ENCODE measurements around the gene AP4S1.
"Not testable (repeated sequence)": the region's sequence is repeated elsewhere in the genome, so short reads cannot be mapped to it uniquely, and the experiment has no call there.

Gene AP4S1

DNA sequence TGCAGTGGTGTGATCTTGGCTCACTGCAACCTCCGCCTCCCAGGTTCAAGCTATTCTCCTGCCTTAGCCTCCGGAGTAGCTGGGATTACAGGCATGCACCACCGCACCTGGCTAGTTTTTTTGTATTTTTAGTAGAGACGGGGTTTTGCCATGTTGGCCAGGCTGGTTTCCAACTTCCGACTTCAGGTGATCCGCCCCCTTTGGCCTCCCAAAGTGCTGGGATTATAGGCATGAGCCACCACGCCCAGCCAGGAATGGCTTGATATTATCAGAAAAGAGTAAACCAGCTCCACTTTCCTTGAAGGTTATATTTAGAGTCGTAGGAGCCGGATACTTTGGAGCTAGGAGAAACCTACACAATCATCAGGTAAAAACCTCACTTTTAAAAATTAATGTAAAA lies 61.0 kb downstream of the AP4S1 start:
- DNase-seq (ENCODE audit: low read depth in 2 of 2): not testable (repeated sequence)

DNA sequence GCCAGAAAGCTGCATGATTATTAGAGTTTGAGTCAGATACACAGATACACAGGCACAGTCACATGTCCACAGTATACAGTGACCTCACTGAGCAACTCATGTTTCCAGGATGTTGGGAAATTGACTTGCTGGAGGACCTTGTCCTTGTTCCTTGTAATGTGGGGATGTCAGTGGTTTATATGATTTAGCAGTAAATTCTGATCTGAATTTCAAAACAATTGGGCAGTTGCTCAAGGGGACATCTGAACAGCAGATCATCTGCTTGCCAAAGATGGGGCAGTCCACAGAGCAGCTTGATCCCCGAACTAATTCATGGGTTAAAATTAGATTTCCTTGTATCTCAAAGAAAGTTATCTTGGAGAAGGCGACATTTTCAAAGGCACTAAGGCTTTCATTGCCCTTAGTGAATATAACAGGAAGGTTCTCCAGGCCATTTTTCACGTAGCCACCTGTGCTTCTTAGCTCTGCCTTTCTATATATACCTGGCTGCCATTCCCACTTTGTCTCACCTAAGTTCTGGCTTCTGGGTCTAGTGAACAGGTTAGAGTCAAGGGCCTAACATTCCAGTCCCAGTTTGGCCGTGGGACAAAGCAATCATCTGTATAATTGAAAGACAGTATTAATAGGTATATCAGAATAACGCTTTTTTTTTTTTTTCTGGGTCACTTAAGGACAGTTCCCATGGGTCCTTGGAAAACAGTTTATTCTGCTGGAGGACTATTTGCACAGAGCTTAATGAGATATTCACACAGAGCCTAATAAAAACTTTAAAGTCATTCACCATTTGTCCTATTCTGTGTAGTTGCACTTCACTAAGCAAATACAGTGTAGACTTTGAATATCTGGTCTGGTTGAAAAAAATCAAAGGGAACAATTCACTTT lies 65.7 kb downstream of the AP4S1 start:
- no peak for DNase-seq (ENCODE audit: low read depth in 2 of 2)

DNA sequence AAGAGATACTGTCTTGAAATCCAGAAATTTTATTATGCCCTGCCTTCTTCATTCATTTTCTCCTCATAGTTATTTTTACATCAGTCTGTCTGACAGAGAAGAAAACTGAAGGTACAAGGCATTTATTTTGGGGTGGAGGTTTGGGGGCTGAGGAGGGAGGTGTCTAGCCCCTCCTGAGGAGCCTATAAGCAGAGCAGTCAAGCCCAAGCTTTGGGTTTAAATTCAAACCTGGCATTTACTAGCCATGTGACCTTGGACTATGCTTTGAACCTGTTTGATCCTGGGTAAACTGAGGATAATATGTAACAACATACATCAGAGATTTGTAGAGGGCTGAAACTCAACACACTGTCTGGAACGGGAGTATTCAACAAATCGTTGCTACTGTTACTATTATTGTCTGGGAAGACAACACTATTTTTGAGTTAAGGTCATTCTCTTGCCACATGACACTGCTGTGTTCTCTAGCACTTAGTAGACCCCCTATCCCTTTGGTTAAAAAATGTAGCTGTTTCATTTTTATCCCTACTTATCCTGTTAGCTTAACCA lies 66.8 kb downstream of the AP4S1 start:
- no peak for DNase-seq (ENCODE audit: low read depth in 2 of 2)

DNA sequence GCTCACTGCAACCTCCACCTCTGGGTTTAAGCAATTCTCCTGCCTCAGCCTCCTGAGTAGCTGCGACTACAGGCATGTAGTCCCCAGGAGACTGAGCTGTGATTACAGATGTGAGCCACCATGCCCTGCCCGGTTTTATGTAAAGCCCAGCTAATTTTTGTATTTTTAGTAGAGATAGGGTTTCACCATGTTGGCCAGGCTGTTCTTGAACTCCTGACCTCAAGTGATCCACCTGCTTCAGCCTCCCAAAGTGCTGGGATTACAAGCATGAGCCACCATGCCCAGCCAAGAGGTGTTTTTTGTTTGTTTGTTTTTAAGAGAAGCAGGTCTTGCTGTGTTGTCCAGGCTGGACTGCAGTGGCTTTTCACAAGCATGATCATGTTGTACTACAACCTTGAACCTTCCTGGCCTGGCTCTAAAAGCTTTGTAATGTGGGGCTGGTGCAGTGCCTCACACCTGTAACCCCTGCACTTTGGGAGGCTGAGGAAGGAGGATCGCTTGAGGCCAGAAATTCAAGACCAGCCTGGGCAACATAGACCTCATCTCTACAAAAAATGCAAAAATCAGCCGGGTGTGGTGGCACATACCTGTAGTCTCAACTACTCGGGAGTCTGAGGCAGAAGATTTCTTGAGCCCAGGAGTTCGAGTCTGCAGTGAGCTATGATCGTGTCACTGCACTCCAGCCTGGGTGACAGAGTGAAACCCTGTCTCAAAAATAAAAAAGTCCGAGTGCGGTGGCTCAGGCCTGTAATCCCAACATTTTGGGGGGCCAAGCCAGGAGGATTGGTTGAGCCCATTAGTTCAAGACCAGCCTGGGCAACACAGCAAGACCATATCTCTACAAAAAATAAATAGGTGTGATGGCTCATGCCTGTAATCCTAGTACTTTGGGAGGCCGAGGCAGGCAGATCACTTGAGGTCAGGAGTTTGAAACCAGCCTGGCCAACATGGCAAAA lies 68.7 kb downstream of the AP4S1 start:
- DNase-seq (ENCODE audit: low read depth in 2 of 2): not testable (repeated sequence)

DNA sequence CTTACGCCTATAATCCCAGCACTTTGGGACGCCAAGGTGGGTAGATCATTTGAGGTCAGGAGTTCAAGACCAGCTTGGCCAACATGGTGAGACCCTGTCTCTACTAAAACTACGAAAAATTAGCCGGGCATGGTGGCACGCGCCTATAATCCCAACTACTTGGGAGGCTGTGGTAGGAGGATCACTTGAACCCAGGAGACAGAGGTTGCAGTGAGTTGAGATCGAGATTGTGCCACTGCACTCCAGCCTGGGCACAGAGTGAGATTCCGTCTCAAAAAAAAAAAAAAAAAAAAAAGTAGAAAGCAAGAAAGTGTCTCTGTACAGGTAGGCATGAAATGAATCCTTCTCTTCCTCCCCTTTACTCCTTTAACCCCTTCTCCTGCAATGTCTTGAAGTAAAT lies 70.4 kb downstream of the AP4S1 start:
- DNase-seq (ENCODE audit: low read depth in 2 of 2): not testable (repeated sequence)

DNA sequence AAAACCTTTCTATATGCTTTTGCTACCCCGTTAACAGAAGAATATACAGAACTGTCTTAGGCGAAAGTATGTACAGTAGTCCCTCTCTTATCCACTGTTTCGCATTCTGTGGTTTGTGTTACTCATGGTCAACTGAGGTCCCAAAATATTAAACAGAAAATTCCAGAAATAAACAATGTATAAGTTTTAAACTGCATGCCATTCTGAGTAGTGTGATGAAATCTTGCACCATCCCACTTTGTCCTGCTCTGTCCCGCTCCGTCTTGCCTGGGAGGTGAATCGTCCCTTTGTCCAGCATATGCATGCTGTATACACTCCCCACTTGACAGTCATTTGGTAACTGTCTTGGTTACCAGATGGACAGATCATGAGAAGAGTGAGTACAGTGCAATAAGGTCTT lies 70.8 kb downstream of the AP4S1 start:
- no peak for DNase-seq (ENCODE audit: low read depth in 2 of 2)

DNA sequence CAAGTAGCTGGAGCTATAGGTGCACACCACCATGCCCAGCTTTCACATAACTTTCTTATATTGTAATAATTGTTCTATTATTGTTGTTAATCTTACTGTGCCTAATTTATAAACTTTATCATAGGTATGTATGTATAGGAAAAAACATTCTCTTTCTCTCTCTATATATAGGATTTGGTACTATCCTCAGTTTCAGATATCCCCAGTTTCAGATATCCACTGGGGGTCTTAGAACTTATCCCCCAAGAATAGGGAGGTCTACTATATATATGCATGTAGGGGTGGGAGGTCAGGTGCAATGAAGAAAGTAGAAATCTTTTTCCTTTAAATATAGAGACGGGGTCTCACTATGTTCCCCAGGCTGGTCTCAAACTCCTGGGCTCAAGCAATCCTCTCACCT lies 71.6 kb downstream of the AP4S1 start:
- DNase-seq (ENCODE audit: low read depth in 2 of 2): no peak

DNA sequence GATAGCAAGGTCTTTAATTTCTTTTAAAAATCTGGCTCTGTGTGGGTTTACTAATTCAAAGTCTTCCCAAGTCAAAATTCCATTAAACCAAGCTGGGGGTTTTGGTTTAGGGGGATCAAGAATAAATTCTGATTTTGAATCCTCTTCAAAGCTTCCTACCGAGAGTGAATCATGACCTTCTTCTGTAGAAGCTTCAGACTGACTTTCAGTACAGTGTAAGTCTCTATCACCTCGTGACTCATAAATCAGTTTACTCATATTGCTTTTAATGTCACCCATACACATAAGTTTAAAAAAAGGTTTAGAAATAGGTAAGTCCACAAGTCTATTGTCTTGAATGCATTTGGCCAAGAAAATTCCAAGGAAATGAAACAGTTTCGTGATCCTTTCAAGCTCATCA lies 81.3 kb downstream of the AP4S1 start:
- DNase-seq (ENCODE audit: low read depth in 2 of 2): no peak

DNA sequence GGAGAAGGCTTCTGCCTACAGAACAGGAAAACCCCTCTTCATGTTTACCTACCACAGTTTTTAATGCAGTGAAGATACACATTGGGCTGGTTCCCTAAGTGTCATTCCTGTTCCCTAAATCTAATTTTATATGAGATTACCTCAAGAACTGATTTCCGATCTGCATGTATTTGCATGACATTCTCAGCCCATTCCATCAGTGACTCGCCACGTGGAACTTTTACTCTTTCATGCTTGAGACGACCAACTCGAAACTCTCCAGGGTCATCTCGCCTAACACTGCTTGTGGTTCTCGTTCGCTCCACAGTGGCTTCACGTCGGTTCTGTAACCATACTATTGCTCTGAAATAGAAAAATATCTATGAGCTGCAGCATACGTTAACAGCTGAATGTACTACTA lies 83.8 kb downstream of the AP4S1 start:
- no peak for DNase-seq (ENCODE audit: low read depth in 2 of 2)

DNA sequence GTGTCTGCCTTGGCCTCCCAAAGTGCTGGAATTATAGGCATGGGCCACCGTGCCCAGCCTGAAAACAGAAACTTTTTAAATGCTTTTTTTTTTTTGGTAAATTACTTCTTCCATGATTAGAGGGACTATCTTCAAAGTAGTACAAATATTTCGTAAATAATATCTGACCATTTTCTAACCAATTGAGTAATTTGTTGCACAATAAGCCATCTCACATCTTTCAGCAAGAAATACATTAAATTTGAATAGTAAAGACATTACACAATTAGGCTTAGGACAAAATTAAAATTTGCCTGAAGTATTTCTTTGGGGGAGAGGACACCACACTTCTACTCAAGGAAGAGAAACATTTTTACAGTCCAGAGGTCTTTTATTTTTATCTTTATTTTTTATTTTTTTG lies 85.4 kb downstream of the AP4S1 start:
- no peak for DNase-seq (ENCODE audit: low read depth in 2 of 2)

DNA sequence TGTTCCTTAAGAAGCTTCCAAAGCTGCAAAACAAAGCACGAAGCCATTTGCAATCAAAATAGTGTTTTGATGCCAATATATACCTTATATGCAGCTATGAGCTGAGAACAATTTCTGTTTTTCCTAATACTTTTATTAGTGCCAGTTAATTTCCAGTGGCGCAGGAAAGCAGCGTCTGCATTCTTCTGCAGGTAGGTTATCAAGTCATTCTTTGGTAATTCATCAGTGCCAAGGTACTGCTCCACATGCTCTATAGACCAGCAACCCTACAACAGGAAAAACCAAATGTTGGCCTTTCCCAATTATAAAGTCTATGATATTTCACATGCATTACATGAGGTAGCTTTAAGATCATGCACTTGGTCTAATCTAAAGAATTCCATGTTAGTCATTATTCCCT lies 88.3 kb downstream of the AP4S1 start:
- DNase-seq (ENCODE audit: low read depth in 2 of 2): no peak

DNA sequence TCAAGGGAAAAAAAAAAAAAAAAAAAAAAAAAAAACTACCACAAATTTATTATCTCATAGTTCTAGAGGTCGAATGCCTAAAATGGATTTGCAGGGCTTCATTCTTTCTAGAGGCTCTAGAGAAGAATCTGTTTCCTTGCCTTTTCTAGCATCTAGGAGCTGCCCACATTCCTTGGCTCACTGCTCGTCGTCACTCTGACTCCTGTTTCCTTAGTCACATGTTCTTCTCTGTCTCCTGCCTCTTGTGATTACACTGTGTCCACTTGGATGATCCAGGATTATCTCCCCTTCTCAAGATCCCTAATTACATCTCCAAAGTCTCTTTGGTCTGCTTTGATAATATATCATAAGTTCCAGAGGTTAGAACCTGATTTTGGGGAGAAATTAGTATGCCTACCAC lies 93.4 kb downstream of the AP4S1 start:
- no peak for DNase-seq (ENCODE audit: low read depth in 2 of 2)

DNA sequence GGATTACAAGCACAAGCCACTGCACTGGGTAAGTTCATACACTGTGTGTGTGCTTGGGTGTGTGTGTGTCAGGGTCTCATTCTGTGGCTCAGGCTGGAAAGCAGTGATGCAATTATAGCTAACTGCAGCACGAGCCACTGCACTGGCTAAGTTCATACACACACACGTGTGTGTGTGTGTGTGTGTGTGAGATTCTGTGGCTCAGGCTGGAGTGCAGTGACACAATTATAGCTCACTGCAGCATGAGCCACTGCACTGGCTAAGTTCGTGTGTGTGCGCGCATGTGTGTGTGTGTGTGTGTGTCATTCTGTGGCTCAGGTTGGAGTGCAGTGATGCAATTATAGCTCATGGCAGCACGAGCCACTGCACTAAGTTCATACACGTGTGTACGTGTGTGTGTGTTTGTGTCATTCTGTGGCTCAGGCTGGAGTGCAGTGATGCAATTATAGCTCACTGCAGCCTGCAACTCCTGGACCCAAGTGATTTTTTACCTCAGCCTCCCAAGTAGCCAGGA lies 96.7 kb downstream of the AP4S1 start:
- DNase-seq (ENCODE audit: low read depth in 2 of 2): no peak

DNA sequence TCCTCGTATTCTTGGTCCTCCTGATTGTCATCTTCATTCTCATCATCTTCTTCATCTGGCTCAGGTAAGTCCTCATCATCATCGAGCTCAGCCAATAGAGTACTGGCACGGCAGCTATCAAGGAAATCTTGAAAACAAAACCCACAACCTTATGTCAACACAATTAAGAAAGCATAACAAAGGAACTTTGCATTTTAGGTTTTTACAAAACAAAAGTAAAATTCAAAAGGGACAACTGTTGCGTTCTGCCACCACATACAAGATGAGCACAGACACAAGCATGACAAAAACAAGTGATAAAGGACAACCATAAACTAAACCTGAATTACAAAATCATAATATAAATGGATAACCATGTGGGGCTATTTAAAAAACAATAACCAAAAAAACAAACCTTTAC lies 97.5 kb downstream of the AP4S1 start:
- no peak for DNase-seq (ENCODE audit: low read depth in 2 of 2)

DNA sequence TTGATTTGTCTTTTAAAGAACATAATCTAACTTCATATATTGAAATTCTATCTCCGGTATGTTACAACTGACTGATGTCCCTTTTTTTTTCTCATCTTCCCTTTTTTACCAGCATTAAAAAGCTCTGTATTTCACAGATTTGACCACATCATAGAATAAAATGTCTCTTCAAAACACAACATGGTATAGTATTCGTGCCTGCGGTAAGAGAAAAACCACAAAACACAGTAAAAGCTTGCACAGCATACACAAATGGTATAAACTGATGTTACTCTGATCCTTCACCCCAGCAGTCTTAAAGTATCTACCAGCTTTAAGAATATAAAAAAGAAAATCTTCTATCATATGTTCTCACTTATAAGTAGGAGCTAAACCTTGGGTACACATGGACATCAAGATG lies 98.7 kb downstream of the AP4S1 start:
- DNase-seq (ENCODE audit: low read depth in 2 of 2): no peak

DNA sequence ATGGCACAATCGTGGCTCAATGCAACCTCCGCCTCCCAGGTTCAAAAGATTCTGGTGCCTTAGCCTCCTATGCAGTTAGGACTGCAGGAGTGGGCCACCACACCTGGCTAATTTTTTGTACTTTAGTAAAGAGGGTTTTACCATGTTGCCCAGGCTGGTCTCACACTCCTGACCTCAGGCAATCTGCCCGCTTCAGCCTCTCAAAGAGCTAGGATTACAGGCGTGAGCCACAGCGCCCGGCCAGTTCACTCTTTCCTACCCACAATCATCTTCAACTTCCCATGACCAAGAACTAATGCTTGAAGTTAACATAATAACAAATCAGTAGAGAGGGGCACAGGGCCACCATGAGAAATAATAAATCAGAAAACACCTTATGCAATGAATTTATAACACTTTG lies 99.8 kb downstream of the AP4S1 start:
- DNase-seq (ENCODE audit: low read depth in 2 of 2): no peak

DNA sequence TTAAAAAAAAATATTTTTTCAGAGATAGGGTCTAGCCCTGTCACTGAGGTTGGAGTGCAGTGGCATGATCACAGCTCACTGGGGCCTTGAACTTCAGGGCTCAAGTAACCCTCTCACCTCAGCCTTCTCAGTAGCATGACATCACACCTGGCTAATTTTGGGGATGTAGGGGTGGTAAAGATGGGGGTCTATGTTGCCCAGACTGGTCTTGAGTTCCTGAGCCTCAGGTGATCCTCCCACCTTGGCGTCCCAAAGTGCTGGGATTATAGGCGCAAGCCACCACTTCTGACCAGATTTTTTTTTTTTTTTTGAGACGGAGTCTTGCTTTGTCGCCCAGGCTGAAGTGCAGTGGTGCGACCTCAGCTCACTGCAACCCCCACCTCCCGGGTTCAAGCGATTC lies 101.2 kb downstream of the AP4S1 start:
- no peak for DNase-seq (ENCODE audit: low read depth in 2 of 2)

DNA sequence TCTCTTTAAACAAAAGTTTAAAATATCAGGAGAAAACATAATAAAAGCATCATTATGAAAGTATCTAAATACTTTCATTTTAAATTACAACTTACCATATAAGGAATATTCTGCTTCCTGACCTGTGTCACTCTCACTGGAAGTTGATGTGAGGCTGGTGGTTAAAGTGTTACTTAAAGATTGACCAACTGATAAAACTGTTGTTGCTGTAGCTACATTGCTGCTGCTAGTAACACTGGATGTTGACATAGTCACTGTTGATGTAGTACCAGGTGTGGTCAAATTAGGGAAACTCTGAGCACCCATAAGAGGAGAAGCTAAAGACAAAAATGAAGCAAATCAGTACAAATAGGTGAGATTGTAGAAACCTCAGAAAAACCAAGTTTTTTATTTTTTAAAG lies 102.2 kb downstream of the AP4S1 start:
- no peak for DNase-seq (ENCODE audit: low read depth in 2 of 2)

DNA sequence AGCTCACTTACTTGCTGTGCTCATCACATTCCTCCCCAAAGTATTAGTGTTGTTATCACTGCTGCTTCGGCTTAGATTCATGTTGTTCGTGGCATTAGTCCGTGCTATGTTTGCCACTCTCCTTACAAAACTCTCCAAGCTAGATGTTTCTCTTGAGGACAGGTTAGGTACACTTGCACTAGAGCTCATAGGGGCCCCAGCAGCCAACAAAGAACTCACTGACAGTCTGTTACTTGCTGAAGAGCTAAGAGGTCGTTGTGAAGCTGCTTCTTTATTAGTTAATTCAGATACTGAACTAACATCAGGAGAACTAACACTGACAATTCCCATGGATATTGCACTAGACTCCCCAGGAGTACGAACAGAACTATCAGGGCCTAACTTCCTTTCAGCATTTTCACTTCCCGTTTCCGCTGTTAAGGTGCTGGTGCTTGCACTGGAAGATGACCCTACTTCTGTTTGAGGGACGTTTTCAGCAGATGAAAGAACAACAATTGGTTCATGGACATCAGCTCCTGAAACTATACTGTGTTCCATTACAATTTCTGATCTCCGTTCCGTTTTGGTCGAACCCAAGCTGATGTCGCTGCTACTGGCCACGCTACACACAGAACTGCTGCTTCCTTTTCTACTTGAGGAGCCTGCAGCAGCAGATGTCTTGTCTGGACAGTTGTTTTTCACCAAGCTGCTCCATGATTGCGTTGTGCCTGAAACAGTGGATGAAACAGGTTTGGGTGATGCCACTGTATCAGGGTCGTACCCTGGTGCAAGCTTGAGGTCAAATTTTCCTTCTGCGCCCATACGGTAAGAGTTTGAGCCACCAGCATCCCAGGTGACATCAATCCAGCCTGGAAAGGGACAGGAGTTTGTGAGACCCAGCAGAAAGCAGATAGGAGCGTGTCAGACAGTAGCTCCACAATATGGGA lies 103.4 kb downstream of the AP4S1 start:
- no peak for DNase-seq (ENCODE audit: low read depth in 2 of 2)

DNA sequence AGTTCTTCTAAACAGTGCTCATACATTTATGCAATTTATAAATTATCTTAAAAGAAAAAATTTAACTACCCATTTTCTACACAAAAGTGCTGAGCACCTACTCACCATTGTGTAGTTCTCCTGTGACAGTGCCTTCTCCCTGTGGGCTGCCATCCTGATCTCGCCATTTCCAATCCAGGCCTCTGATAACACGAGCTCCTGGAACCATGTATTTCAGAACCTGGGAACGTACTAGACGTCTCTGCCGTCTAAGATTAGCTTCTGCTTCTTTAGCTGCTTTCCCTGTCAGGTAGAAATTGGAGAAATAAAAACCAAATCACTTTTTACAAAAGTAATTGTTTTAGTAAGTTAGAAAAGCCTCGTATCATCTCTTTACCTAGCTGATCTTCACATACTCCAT lies 107.7 kb downstream of the AP4S1 start:
- DNase-seq (ENCODE audit: low read depth in 2 of 2): no peak

DNA sequence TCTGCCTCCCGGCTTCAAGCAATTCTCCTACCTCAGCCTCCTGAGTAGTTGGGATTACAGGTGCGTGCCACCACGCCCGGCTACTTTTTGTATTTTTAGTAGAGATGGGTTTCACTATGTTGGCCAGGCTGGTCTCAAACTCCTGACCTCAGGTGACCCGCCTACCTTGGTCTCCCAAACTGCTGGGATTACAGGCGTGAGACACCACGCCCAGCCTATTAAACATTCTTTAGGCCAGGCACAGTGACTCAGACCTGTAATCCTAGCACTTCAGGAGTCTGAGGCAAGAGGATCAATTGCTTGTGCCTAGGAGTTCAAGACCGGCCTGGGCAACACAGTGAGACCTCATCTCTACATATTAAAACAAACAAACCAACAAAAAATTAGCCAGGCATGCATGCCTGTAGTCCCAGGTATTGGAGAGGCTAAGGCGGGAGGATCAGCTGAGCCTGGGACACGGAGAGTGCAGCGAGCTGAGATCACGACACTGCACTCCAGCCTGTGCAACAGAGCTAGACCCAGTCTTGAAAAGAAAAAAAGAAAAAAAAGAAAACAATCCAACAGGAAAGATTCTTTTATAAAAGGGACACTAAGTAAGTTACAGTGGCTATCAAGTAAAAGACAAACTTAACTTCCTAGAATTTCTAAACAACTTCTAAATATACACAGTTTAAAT lies 111.9 kb downstream of the AP4S1 start:
- no peak for DNase-seq (ENCODE audit: low read depth in 2 of 2)

All from stimulated activated CD4-positive, alpha-beta T cell treated with anti-CD3 and anti-CD28 coated beads, Interleukin-15, amount 100 ng/mL, for 48 hours (primary cell).